ENCODE data around the gene MOB3B. TPM values are rescaled to one million over a fixed set of nuclear protein-coding genes. Genes with fewer than 3 reads are reported as not detected.

The MOB3B gene
- total RNA-seq, 1 donor, result under 0.01 TPM

DNA sequence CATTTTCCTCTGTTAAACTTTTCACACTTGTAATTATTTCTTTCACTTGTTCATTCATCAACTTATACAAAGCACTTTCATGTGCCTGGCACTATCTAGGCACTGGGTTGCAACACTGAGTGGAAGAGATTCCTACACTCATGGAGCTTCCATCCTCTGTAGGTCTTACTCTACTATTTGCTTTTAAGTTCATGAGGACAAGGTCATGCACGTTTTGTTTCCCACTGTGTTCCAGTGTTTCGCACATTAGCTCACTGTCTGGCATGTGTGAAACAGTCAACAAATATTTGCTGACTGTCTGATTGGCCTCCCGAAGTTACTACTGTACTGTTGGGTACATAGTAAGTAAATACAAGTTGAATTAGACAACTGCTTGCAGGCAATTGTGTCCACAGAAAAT is 93.4 kb downstream of the MOB3B start:
- no peaks in the 10 kb centered on the region for H4K20me1 ChIP-seq (ENCODE audit: insufficient read depth, low read length)
- no peak overlapping the region for H3K4me3 ChIP-seq (ENCODE audit: insufficient read depth, low read length)
- H2AFZ ChIP-seq (ENCODE audit: low read length), result no peak overlapping the region
- no peak overlapping the region for H3K4me2 ChIP-seq (ENCODE audit: insufficient read depth, low read length)
- no peak overlapping the region for H3K27ac ChIP-seq (ENCODE audit: low read depth, low read length)
- TF ChIP-seq, protein P1, sequence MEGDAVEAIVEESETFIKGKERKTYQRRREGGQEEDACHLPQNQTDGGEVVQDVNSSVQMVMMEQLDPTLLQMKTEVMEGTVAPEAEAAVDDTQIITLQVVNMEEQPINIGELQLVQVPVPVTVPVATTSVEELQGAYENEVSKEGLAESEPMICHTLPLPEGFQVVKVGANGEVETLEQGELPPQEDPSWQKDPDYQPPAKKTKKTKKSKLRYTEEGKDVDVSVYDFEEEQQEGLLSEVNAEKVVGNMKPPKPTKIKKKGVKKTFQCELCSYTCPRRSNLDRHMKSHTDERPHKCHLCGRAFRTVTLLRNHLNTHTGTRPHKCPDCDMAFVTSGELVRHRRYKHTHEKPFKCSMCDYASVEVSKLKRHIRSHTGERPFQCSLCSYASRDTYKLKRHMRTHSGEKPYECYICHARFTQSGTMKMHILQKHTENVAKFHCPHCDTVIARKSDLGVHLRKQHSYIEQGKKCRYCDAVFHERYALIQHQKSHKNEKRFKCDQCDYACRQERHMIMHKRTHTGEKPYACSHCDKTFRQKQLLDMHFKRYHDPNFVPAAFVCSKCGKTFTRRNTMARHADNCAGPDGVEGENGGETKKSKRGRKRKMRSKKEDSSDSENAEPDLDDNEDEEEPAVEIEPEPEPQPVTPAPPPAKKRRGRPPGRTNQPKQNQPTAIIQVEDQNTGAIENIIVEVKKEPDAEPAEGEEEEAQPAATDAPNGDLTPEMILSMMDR (IDR thresholded peaks at IDR 0.05; ENCODE audit: extremely low read depth, low read depth, low read length), result no peak
- no peaks in the 10 kb centered on the region for H3K9me3 ChIP-seq (ENCODE audit: low read depth, low read length)
- H3K79me2 ChIP-seq (ENCODE audit: insufficient read depth, low read length), result no peaks in the 10 kb centered on the region
- no peak for DNase-seq (ENCODE audit: insufficient read length, low spot score, missing footprints)
- H3K36me3 ChIP-seq (ENCODE audit: insufficient read depth, low read length), result no peaks in the 10 kb centered on the region
- no peaks in the 10 kb centered on the region for H3K4me1 ChIP-seq (ENCODE audit: insufficient read depth, low read length)
- H3K27me3 ChIP-seq (ENCODE audit: insufficient read depth, low read length), result no peaks in the 10 kb centered on the region

DNA sequence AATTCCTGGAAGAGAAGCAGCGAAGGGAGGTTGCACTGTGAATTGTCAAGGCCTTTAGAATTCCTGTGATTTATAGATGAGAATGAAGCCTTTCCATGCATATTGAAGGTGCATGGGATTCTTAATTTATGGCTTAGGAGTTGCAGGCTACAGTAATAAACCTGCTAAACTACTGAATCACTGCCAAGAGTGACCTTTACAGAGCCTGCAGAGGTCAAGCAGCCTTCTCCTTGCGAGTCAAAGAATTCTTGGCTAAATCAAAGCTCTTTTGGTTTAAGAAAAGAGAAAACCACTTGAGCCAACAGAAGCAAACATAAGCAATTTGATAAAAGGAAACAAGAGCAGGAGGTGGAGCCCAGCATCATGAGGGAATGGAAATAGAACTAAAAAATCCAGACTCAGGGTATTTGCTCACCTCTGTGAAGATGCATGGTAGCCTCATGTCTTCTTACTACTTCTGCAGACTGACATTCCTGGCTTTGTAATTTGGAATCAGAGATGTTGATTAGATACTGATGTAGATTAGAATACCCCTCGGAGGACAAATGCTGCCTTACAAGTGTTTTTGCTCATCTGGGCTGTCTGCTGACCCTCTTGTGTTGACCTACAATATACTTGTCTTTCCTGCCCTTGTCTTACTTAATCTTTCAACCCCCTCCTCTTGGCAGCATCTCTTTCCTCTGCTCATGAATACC is 95.8 kb downstream of the MOB3B start:
- no peak overlapping the region for H3K4me2 ChIP-seq (ENCODE audit: insufficient read depth, low read length)
- DNase-seq (ENCODE audit: insufficient read length, low spot score, missing footprints), result no peak
- no peak overlapping the region for H3K4me3 ChIP-seq (ENCODE audit: insufficient read depth, low read length)
- H4K20me1 ChIP-seq (ENCODE audit: insufficient read depth, low read length), result no peaks in the 10 kb centered on the region
- no peaks in the 10 kb centered on the region for H3K27me3 ChIP-seq (ENCODE audit: insufficient read depth, low read length)
- no peaks in the 10 kb centered on the region for H3K36me3 ChIP-seq (ENCODE audit: insufficient read depth, low read length)
- no peaks in the 10 kb centered on the region for H3K4me1 ChIP-seq (ENCODE audit: insufficient read depth, low read length)
- no peak overlapping the region for H3K27ac ChIP-seq (ENCODE audit: low read depth, low read length)
- H3K9me3 ChIP-seq (ENCODE audit: low read depth, low read length), result no peaks in the 10 kb centered on the region
- H3K79me2 ChIP-seq (ENCODE audit: insufficient read depth, low read length), result no peaks in the 10 kb centered on the region
- H2AFZ ChIP-seq (ENCODE audit: low read length), result no peak overlapping the region
- TF ChIP-seq, protein P1 (IDR thresholded peaks at IDR 0.05; ENCODE audit: extremely low read depth, low read depth, low read length), result no peak

DNA sequence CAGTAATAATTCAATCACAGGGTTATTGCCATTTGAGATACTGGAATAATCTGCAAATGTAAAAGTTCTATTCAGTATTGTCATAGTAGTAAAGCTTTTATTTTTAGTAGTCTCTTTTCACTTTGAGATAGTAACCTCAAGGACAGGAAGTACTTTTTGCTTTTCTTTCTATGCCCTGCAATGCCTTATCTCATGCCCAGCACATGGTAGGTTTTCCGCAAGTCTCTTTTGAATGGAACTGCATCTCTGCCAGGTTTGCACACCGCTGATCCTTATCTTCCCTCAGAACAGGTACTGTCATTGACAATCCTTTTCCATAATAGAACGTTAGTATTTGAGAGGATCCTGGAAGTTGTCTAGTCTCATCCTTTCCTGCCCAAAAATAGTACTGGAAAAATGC is 97.3 kb downstream of the MOB3B start:
- no peaks in the 10 kb centered on the region for H3K9me3 ChIP-seq (ENCODE audit: low read depth, low read length)
- no peak overlapping the region for H3K27ac ChIP-seq (ENCODE audit: low read depth, low read length)
- H3K4me2 ChIP-seq (ENCODE audit: insufficient read depth, low read length), result no peak overlapping the region
- no peaks in the 10 kb centered on the region for H3K4me1 ChIP-seq (ENCODE audit: insufficient read depth, low read length)
- no peaks in the 10 kb centered on the region for H3K79me2 ChIP-seq (ENCODE audit: insufficient read depth, low read length)
- no peak overlapping the region for H2AFZ ChIP-seq (ENCODE audit: low read length)
- no peaks in the 10 kb centered on the region for H3K36me3 ChIP-seq (ENCODE audit: insufficient read depth, low read length)
- TF ChIP-seq, protein P1 (IDR thresholded peaks at IDR 0.05; ENCODE audit: extremely low read depth, low read depth, low read length), result no peak
- DNase-seq (ENCODE audit: insufficient read length, low spot score, missing footprints), result no peak
- no peak overlapping the region for H3K4me3 ChIP-seq (ENCODE audit: insufficient read depth, low read length)
- H4K20me1 ChIP-seq (ENCODE audit: insufficient read depth, low read length), result no peaks in the 10 kb centered on the region
- no peaks in the 10 kb centered on the region for H3K27me3 ChIP-seq (ENCODE audit: insufficient read depth, low read length)

DNA sequence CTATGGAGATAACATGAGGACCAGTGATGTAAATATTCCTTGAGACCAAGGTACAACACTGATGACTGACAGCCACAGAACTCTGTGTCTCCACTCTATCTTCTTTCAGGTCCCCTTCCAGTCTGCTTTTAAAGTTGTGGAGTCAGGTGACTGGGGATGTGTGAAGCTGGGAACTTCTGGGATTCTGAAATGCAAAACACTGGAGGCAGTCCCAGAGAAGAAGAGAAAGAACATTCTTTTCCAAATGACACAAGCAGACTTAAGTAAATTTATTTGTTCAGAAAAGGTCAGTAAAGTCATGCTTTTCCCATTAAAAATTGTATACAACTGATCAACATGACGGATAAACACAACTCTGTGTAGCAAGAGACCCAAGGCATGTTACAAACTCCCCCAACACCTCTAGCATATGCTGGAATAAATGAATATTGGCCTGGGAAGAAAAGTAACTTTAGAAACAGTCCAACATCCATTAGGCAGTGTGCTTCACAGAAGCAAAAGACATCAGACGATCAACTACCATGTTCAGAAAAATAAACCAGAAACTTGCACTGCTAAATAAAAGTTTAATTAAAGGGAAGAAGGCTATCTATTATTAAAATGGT is 98.0 kb downstream of the MOB3B start:
- no peaks in the 10 kb centered on the region for H3K36me3 ChIP-seq (ENCODE audit: insufficient read depth, low read length)
- no peak overlapping the region for H2AFZ ChIP-seq (ENCODE audit: low read length)
- H3K9me3 ChIP-seq (ENCODE audit: low read depth, low read length), result no peaks in the 10 kb centered on the region
- TF ChIP-seq, protein P1 (IDR thresholded peaks at IDR 0.05; ENCODE audit: extremely low read depth, low read depth, low read length), result no peak
- H3K79me2 ChIP-seq (ENCODE audit: insufficient read depth, low read length), result no peaks in the 10 kb centered on the region
- no peaks in the 10 kb centered on the region for H4K20me1 ChIP-seq (ENCODE audit: insufficient read depth, low read length)
- H3K4me2 ChIP-seq (ENCODE audit: insufficient read depth, low read length), result no peak overlapping the region
- no peaks in the 10 kb centered on the region for H3K27me3 ChIP-seq (ENCODE audit: insufficient read depth, low read length)
- no peak overlapping the region for H3K27ac ChIP-seq (ENCODE audit: low read depth, low read length)
- no peak for DNase-seq (ENCODE audit: insufficient read length, low spot score, missing footprints)
- H3K4me3 ChIP-seq (ENCODE audit: insufficient read depth, low read length), result no peak overlapping the region
- H3K4me1 ChIP-seq (ENCODE audit: insufficient read depth, low read length), result no peaks in the 10 kb centered on the region

Measured in osteoblast (primary cell).